K562 (cell line): ENCODE measurements around the gene AMIGO3. TPM values are rescaled to one million over a fixed set of nuclear protein-coding genes. Genes with fewer than 3 reads are reported as not detected.
A peak's percentile ranks its signal among the peaks of the same experiment; 100 is the strongest.

ENCODE experiments used
- ATAC-seq: fragments of 200-7000 bp; cut with Tn5 transposase; 3 replicates; pipeline ENCODE4 v1.9.1; 2020; ENCODE audit warnings: moderate library complexity
- BruUV-seq: library from RNA; stranded (reverse); fragments of 400-500 nt; replicated peaks from 2 replicates; lab custom pipeline; 2021; lab: Mats Ljungman, UMichigan
- CTCF ChIA-PET: fragments of 300-600 bp; formaldehyde crosslinking; extraction: SDS; loops from one replicate; lab custom pipeline; 2021; ENCODE audit warnings: low intra/inter-chr PET ratio; lab: Yijun Ruan, JAX
- POLR2A ChIA-PET: fragments of 300-600, 350-650 bp; sonication (Branson Sonifier 250); formaldehyde crosslinking; extraction: SDS; loops from one replicate; lab custom pipeline; 2021; ENCODE audit warnings: antibody characterized with exemption, inconsistent platforms; lab: Yijun Ruan, JAX
- DNase-seq, 4 experiments: peaks; one replicate each; pipeline versions ENCODE4 v3.0.0 to v3.0.0-alpha.2; 2011 to 2018; ENCODE audit warnings: low spot score in 3 of 4, mixed read lengths in 3 of 4; ENCODE audit errors: extremely low read depth in 1 of 4
- FAIRE-seq: peaks from 2 replicates; lab custom pipeline; 2011; peaks lifted over from hg19 to GRCh38; lab: Jason Lieb, UNC
- H2AFZ ChIP-seq: 2 replicates; pipeline ENCODE4 v1.6.0; 2011; ENCODE audit warnings: low read depth, low read length, control low read depth, inconsistent platforms
- H3K27ac ChIP-seq: fragments of 200-600 bp; 3 replicates; pipeline ENCODE4 v1.8.0; 2011; ENCODE audit warnings: low read depth, mild to moderate bottlenecking, control low read depth, inconsistent platforms, low read length, moderate library complexity, mixed read lengths; ENCODE audit errors: extremely low read depth
- H3K27me3 ChIP-seq, 2 experiments: fragments of 300-600 bp in 1 of 2; 2 replicates in 1 of 2; 3 replicates in 1 of 2; pipeline versions ENCODE4 v1.6.0 to v1.8.0; 2011; ENCODE audit warnings: inconsistent platforms in 2 of 2, low read length in 2 of 2, mild to moderate bottlenecking in 1 of 2, mixed read lengths in 1 of 2, moderate library complexity in 1 of 2; ENCODE audit not compliant: control insufficient read depth in 2 of 2, insufficient read depth in 2 of 2
- H3K36me3 ChIP-seq: fragments of 300-600 bp; 3 replicates; pipeline ENCODE4 v1.8.0; 2011; ENCODE audit warnings: mild to moderate bottlenecking, low read length, inconsistent platforms; ENCODE audit not compliant: control insufficient read depth, insufficient read depth
- H3K4me1 ChIP-seq, 2 experiments: fragments of 200-600 bp in 1 of 2; replicated peaks in 1 of 2; 2 replicates in 1 of 2; 3 replicates in 1 of 2; pipeline versions ENCODE4 v1.5.1 to v1.8.0; 2011; ENCODE audit warnings: inconsistent platforms in 2 of 2, low read length in 2 of 2, mild to moderate bottlenecking in 1 of 2, mixed read lengths in 1 of 2, moderate library complexity in 1 of 2; ENCODE audit not compliant: control insufficient read depth in 2 of 2, insufficient read depth in 2 of 2
- H3K4me2 ChIP-seq: 2 replicates; pipeline ENCODE4 v1.6.1; 2011; ENCODE audit warnings: low read length, control low read depth, inconsistent platforms, mixed read lengths; ENCODE audit not compliant: insufficient read depth
- H3K4me3 ChIP-seq: fragments of 200-600 bp; sonication (generic), shearing (Covaris generic); 2 replicates; pipeline ENCODE4 v1.5.1; 2016; ENCODE audit warnings: control low read depth, inconsistent platforms
- H3K79me2 ChIP-seq: fragments of 200-600 bp; 3 replicates; pipeline ENCODE4 v1.8.0; 2011; ENCODE audit warnings: low read length, inconsistent platforms; ENCODE audit not compliant: control insufficient read depth, insufficient read depth
- H3K9ac ChIP-seq, 2 experiments: 2 replicates each; pipeline versions ENCODE4 v1.6.0 to v1.6.1; 2011; ENCODE audit warnings: low read depth in 2 of 2, low read length in 2 of 2, control low read depth in 1 of 2, inconsistent platforms in 1 of 2, mild to moderate bottlenecking in 1 of 2, mixed read lengths in 1 of 2; ENCODE audit not compliant: insufficient read depth in 1 of 2
- H3K9me1 ChIP-seq: one replicate; pipeline ENCODE4 v1.6.0; 2011; ENCODE audit warnings: inconsistent platforms, mild to moderate bottlenecking, low read length, moderate library complexity; ENCODE audit not compliant: control insufficient read depth, insufficient read depth
- H3K9me3 ChIP-seq: replicated peaks from 2 replicates; pipeline ENCODE4 v1.5.1; 2011; ENCODE audit warnings: low read depth, low read length, inconsistent platforms; ENCODE audit not compliant: control insufficient read depth, insufficient read depth
- H4K20me1 ChIP-seq: replicated peaks from 2 replicates; pipeline ENCODE4 v1.6.1; 2011; ENCODE audit warnings: low read length, inconsistent platforms, mixed read lengths; ENCODE audit not compliant: control insufficient read depth, insufficient read depth
- CREBBP ChIP-seq: IDR thresholded peaks from one replicate; pipeline ENCODE4 v1.6.1; 2012; ENCODE audit warnings: low read depth, mild to moderate bottlenecking, control low read depth, inconsistent platforms, low read length
- MTA1 ChIP-seq: fragments of 450-650 bp; IDR thresholded peaks from 2 replicates; pipeline ENCODE4 v1.6.1; 2017; ENCODE audit warnings: borderline replicate concordance
- RBBP5 ChIP-seq: fragments of 200-600 bp; sonication (generic); IDR thresholded peaks from 2 replicates; pipeline ENCODE4 v1.6.1; 2012; ENCODE audit warnings: borderline replicate concordance, mild to moderate bottlenecking, low read length, control low read depth, inconsistent platforms; ENCODE audit not compliant: insufficient read depth, poor library complexity, severe bottlenecking
- SP2 ChIP-seq: IDR thresholded peaks from 2 replicates; pipeline ENCODE4 v1.6.1; 2011; ENCODE audit warnings: mild to moderate bottlenecking, low read depth, low read length, moderate library complexity; ENCODE audit not compliant: poor library complexity, severe bottlenecking; ENCODE audit errors: extremely low read depth
- ZNF551 ChIP-seq: fragments of 250-450 bp; sonication (Bioruptor Pico); IDR thresholded peaks from 2 replicates; pipeline ENCODE4 v1.5.0; 2021; ENCODE audit warnings: mild to moderate bottlenecking, moderate library complexity
- ZNF785 ChIP-seq: fragments of 250-450 bp; sonication (Bioruptor Pico); IDR thresholded peaks from 2 replicates; pipeline ENCODE4 v1.4.0; 2020; ENCODE audit warnings: mild to moderate bottlenecking
- WGBS: fragments of 100-300 bp; shearing (Covaris generic); methylation state at CpG from one replicate; pipeline ENCODE4 v1.1.6; 2016; ENCODE audit warnings: low coverage, mixed read lengths; ENCODE audit not compliant: insufficient coverage; ENCODE audit errors: missing lambda C conversion rate; 5-methylcytosine and 5-hydroxymethylcytosine counted together
- in situ Hi-C: fragments of 300-500 bp; cut with MboI; formaldehyde crosslinking; loops from 4 replicates; pipeline ENCODE4 v1.15.0; 2018; ENCODE audit warnings: inconsistent platforms, mixed read lengths
- intact Hi-C: fragments of 100-400 bp; cut with micrococcal nuclease; formaldehyde crosslinking; loops from 2 replicates; pipeline ENCODE4 v1.14.2; 2022
- polyA plus RNA-seq, 8 experiments: library from polyadenylated mRNA; depleted of rRNA in 4 of 8; stranded (reverse) in 5 of 8; unstranded in 3 of 8; fragments of >200 nt; fragmentation: Nextera tagmentation in 2 of 8; fragmentation: Illumina TruSeq in 1 of 8; extraction: Ambion mirVana in 2 of 8; extraction: Trizol in 1 of 8; gene quantifications; 2 replicates each; pipeline versions ENCODE4 v1.2.1 to v1.2.3, GENCODE V29; 2011 to 2014; ENCODE audit warnings: inconsistent platforms in 1 of 8, missing spikeins in 1 of 8
- total RNA-seq, 7 experiments: library from RNA; depleted of rRNA in 6 of 7; stranded (reverse); fragments of >200 nt in 6 of 7; fragmentation: Illumina TruSeq in 2 of 7; extraction: Trizol in 2 of 7; gene quantifications; 2 replicates each; pipeline versions ENCODE4 v1.2.1 to v1.2.3, GENCODE V29; 2011 to 2021; ENCODE audit warnings: low replicate concordance in 1 of 7
- TF ChIP-seq, protein P1 (sequence below): fragments of 250-450 bp; sonication (Bioruptor Pico); IDR thresholded peaks from 2 replicates; pipeline ENCODE4 v1.5.0; 2020; ENCODE audit warnings: mild to moderate bottlenecking
- TF ChIP-seq, protein P2 (sequence below): fragments of 150-350 bp; IDR thresholded peaks from 2 replicates; pipeline ENCODE4 v1.6.1; 2014; ENCODE audit warnings: low read depth, mild to moderate bottlenecking, low read length, borderline replicate concordance
- TF ChIP-seq, protein P3 (sequence below): sonication (generic); formaldehyde crosslinking; IDR thresholded peaks from 2 replicates; pipeline ENCODE4 v1.9.0; 2022; ENCODE audit warnings: mild to moderate bottlenecking, missing genetic modification reagents

The AMIGO3 gene
- total and polyA plus RNA-seq, 9 of the 15 experiments (the other 6 are each of a cell fraction or from before 2014, with no cell fraction given) = 0.13 to 2.8 (median 0.44) TPM; not detected in 4

DNA sequence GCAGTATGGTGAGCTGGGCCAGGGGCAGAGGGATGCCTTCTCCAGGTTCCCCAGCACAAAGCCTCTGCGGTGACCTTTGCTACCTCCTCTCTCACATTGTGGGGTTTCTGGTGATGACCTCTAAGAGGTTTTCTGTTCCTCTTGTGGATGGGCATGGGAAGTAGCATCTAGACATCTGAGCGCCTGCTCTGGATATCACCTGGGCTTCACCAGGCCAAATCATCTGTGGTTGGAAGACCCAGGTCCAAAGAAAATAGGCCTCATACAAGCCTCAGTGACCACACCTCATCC is 38.3 kb downstream of the AMIGO3 start (continued):
- no peak for TF ChIP-seq RBBP5
- TF ChIP-seq, protein P1, sequence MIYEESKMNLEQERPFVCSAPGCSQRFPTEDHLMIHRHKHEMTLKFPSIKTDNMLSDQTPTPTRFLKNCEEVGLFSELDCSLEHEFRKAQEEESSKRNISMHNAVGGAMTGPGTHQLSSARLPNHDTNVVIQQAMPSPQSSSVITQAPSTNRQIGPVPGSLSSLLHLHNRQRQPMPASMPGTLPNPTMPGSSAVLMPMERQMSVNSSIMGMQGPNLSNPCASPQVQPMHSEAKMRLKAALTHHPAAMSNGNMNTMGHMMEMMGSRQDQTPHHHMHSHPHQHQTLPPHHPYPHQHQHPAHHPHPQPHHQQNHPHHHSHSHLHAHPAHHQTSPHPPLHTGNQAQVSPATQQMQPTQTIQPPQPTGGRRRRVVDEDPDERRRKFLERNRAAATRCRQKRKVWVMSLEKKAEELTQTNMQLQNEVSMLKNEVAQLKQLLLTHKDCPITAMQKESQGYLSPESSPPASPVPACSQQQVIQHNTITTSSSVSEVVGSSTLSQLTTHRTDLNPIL (CRISPR knock-in tag) = no peak

GRCh38 chr3:49680493-49681231 is 38.8 kb downstream of the AMIGO3 start:
- H2AFZ ChIP-seq = no peak overlapping the region
- no peak overlapping the region; the same call in 2 of the 3 replicates for H3K27ac ChIP-seq
- H3K9ac ChIP-seq = peak overlapping the region in 1 of 2 experiments; percentile 52; a peak in 1 of 4 replicates
- H3K79me2 ChIP-seq = peaks cover 6% of the 10 kb centered on the region; the same call in 1 of the 3 replicates
- ChIA-PET CTCF (no interaction called here), POLR2A (interaction anchor here (0.6 kb wide), 1 partner anchor 1059 kb away, joined by 3 read pairs; the partner anchor contains the start of gene TMEM89)
- H3K9me3 ChIP-seq = no peaks in the 10 kb centered on the region
- H3K9me1 ChIP-seq = peaks cover 3% of the 10 kb centered on the region
- intact Hi-C loops (no loop called here), in situ Hi-C loops (no loop called here)
- no peak overlapping the region for H3K4me3 ChIP-seq
- H3K27me3 ChIP-seq = no peaks in the 10 kb centered on the region
- H3K4me2 ChIP-seq = no peak overlapping the region
- FAIRE-seq (no peak), ATAC-seq (no peak), DNase-seq (no peak)
- peaks cover 0 to 9% of the 10 kb centered on the region in 2 experiments; a peak in 2 of 5 replicates for H3K4me1 ChIP-seq
- peaks cover 83% of the 10 kb centered on the region; the same call in 2 of the 3 replicates for H3K36me3 ChIP-seq
- TF ChIP-seq SP2 = no peak
- TF ChIP-seq ZNF785 (CRISPR knock-in tag) = no peak
- TF ChIP-seq MTA1 = no peak
- TF ChIP-seq, protein P2, sequence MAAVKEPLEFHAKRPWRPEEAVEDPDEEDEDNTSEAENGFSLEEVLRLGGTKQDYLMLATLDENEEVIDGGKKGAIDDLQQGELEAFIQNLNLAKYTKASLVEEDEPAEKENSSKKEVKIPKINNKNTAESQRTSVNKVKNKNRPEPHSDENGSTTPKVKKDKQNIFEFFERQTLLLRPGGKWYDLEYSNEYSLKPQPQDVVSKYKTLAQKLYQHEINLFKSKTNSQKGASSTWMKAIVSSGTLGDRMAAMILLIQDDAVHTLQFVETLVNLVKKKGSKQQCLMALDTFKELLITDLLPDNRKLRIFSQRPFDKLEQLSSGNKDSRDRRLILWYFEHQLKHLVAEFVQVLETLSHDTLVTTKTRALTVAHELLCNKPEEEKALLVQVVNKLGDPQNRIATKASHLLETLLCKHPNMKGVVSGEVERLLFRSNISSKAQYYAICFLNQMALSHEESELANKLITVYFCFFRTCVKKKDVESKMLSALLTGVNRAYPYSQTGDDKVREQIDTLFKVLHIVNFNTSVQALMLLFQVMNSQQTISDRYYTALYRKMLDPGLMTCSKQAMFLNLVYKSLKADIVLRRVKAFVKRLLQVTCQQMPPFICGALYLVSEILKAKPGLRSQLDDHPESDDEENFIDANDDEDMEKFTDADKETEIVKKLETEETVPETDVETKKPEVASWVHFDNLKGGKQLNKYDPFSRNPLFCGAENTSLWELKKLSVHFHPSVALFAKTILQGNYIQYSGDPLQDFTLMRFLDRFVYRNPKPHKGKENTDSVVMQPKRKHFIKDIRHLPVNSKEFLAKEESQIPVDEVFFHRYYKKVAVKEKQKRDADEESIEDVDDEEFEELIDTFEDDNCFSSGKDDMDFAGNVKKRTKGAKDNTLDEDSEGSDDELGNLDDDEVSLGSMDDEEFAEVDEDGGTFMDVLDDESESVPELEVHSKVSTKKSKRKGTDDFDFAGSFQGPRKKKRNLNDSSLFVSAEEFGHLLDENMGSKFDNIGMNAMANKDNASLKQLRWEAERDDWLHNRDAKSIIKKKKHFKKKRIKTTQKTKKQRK = no peak
- TF ChIP-seq CREBBP = no peak
- TF ChIP-seq, protein P3, sequence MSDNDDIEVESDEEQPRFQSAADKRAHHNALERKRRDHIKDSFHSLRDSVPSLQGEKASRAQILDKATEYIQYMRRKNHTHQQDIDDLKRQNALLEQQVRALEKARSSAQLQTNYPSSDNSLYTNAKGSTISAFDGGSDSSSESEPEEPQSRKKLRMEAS = no peak
- no peak for TF ChIP-seq ZNF551
- H4K20me1 ChIP-seq = no peaks in the 10 kb centered on the region
- WGBS = 96% methylated on average over 6 of the region's 7 CpGs
- no TSS peak for BruUV-seq
